Caco-2 (cell line): ENCODE measurements around the gene SORD. TPM values are rescaled to one million over a fixed set of nuclear protein-coding genes. Genes with fewer than 3 reads are reported as not detected.

ENCODE experiments used
- BruUV-seq: library from RNA; stranded (reverse); fragments of 400-500 nt; replicated peaks from 2 replicates; lab custom pipeline; 2021; lab: Mats Ljungman, UMichigan
- CTCF ChIA-PET: fragments of 300-600 bp; sonication (Branson Sonifier 250); formaldehyde crosslinking; loops from one replicate; lab custom pipeline; 2022; ENCODE audit warnings: antibody characterized with exemption; lab: Charles Lee
- POLR2A ChIA-PET: fragments of 300-600 bp; sonication (Branson Sonifier 250); formaldehyde crosslinking; loops from one replicate; lab custom pipeline; 2022; ENCODE audit warnings: antibody characterized with exemption; lab: Charles Lee
- DNase-seq, 2 experiments: peaks; one replicate each; pipeline versions ENCODE4 v3.0.0 to v3.0.0-alpha.2; 2020 to 2022
- H3K27me3 ChIP-seq: replicated peaks from 2 replicates; pipeline ENCODE4 v1.6.0; 2011; ENCODE audit warnings: low read length; ENCODE audit not compliant: control insufficient read depth, insufficient read depth
- H3K36me3 ChIP-seq: 2 replicates; pipeline ENCODE4 v1.5.1; 2011; ENCODE audit warnings: low read length; ENCODE audit not compliant: control insufficient read depth, insufficient read depth
- H3K4me1 ChIP-seq: fragments of 250-450 bp; sonication (Bioruptor Pico); 2 replicates; pipeline ENCODE4 v1.5.1; 2020; ENCODE audit warnings: mild to moderate bottlenecking
- H3K4me3 ChIP-seq: 2 replicates; pipeline ENCODE4 v1.5.1; 2011; ENCODE audit warnings: low read depth, mild to moderate bottlenecking, control low read depth, low read length
- H3K9me3 ChIP-seq: fragments of 250-450 bp; sonication (Bioruptor Pico); 2 replicates; pipeline ENCODE4 v1.5.1; 2020; ENCODE audit warnings: mild to moderate bottlenecking, moderate library complexity
- H3K27ac Mint-ChIP-seq: one replicate; pipeline ENCODE4 v1.8.0; 2022; ENCODE audit warnings: mixed read lengths; ENCODE audit not compliant: unreplicated experiment
- H3K27me3 Mint-ChIP-seq: one replicate; pipeline ENCODE4 v1.8.0; 2022; ENCODE audit warnings: mixed read lengths; ENCODE audit not compliant: insufficient read depth, unreplicated experiment
- H3K36me3 Mint-ChIP-seq: one replicate; pipeline ENCODE4 v1.8.0; 2022; ENCODE audit warnings: mild to moderate bottlenecking, mixed read lengths; ENCODE audit not compliant: insufficient read depth, unreplicated experiment
- H3K4me1 Mint-ChIP-seq: one replicate; pipeline ENCODE4 v1.8.0; 2022; ENCODE audit warnings: low read depth, mixed read lengths; ENCODE audit not compliant: unreplicated experiment
- H3K4me3 Mint-ChIP-seq: one replicate; pipeline ENCODE4 v1.8.0; 2022; ENCODE audit warnings: mild to moderate bottlenecking, moderate library complexity, mixed read lengths; ENCODE audit not compliant: unreplicated experiment
- H3K9me3 Mint-ChIP-seq: one replicate; pipeline ENCODE4 v1.8.0; 2022; ENCODE audit warnings: mixed read lengths; ENCODE audit not compliant: unreplicated experiment
- CTCF ChIP-seq, 2 experiments: fragments of 200-600 bp in 1 of 2; IDR thresholded peaks; 1 replicate in 1 of 2; 2 replicates in 1 of 2; pipeline versions ENCODE4 v1.5.1 to v1.8.0; 2011 to 2022; ENCODE audit warnings: antibody characterized with exemption in 1 of 2, control low read depth in 1 of 2, inconsistent platforms in 1 of 2, low read depth in 1 of 2, low read length in 1 of 2, mild to moderate bottlenecking in 1 of 2, moderate library complexity in 1 of 2; ENCODE audit not compliant: insufficient read depth in 1 of 2, severe bottlenecking in 1 of 2, unreplicated experiment in 1 of 2
- intact Hi-C: fragments of 100-400 bp; cut with micrococcal nuclease; formaldehyde crosslinking; loops from one replicate; pipeline ENCODE4 v1.10.0; 2022; ENCODE audit not compliant: unreplicated experiment
- total RNA-seq: library from RNA; stranded (reverse); gene quantifications from 2 replicates; pipeline ENCODE4 v1.2.3, GENCODE V29; 2022

Gene SORD
- total RNA-seq, 1 experiment from 2014 or later, result 79.7 TPM

DNA sequence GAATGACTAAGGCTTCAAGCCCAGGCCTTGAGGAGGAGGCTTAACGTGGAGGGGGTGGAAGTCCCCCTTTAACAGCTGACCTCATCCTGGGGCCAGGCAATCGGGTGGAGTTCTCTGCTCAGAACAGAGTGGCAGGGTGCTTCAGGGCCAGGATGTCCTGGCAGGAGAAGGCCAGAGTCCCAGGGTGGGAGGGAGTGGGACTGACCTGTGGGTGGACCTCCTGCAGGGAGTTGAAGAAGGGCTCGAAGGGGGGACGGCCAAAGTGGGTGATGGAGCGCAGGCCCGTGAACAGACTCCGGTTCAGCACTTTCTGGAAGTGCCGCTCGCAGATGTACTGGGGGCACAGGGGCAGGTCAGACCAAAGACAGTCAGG, 71.3 kb downstream of the SORD start:
- Mint-ChIP-seq H3K27ac (no peak overlapping the region), H3K27me3 (no peaks in the 10 kb centered on the region), H3K4me1 (peaks cover 21% of the 10 kb centered on the region), H3K9me3 (no peaks in the 10 kb centered on the region), H3K36me3 (no peaks in the 10 kb centered on the region), H3K4me3 (no peak overlapping the region)
- DNase-seq, result no peak
- no peaks in the 10 kb centered on the region for H3K27me3 ChIP-seq
- intact Hi-C loops, result no loop called here
- H3K4me1 ChIP-seq, result peaks cover 24% of the 10 kb centered on the region
- no peaks in the 10 kb centered on the region for H3K36me3 ChIP-seq
- no TSS peak for BruUV-seq
- no peaks in the 10 kb centered on the region for H3K9me3 ChIP-seq
- POLR2A ChIA-PET, result no interaction called here
- no peak for TF ChIP-seq CTCF (IDR thresholded peaks at IDR 0.05; ENCODE audit: insufficient read depth in 1 of 2, low read depth in 1 of 2, low read length in 1 of 2, severe bottlenecking in 1 of 2, unreplicated experiment in 1 of 2)
- CTCF ChIA-PET, result no interaction called here
- no peak overlapping the region for H3K4me3 ChIP-seq

GRCh38 chr15:45095661-45096060, 72.7 kb downstream of the SORD start:
- no peak for DNase-seq

GRCh38 chr15:45097466-45097865, 74.5 kb downstream of the SORD start:
- intact Hi-C loops, result no loop called here
- TF ChIP-seq CTCF (IDR thresholded peaks at IDR 0.05; ENCODE audit: insufficient read depth in 1 of 2, low read depth in 1 of 2, low read length in 1 of 2, severe bottlenecking in 1 of 2, unreplicated experiment in 1 of 2), result no peak
- Mint-ChIP-seq H3K27ac (no peak overlapping the region), H3K4me3 (no peak overlapping the region), H3K4me1 (peaks cover 4% of the 10 kb centered on the region), H3K36me3 (no peaks in the 10 kb centered on the region), H3K27me3 (no peaks in the 10 kb centered on the region), H3K9me3 (no peaks in the 10 kb centered on the region)
- BruUV-seq, result no TSS peak
- Histone ChIP-seq H3K4me1 (no peaks in the 10 kb centered on the region), H3K9me3 (no peaks in the 10 kb centered on the region), H3K27me3 (no peaks in the 10 kb centered on the region), H3K36me3 (no peaks in the 10 kb centered on the region), H3K4me3 (no peak overlapping the region)
- DNase-seq, result no peak
- ChIA-PET POLR2A (no interaction called here), CTCF (interaction anchor here (1.2 to 2.2 kb wide), 2 partner anchors 21 to 29 kb away, joined by 5 to 8 read pairs; no protein-coding TSS in a partner anchor)

More at GRCh38 chr15:45095661-45096060, 72.7 kb downstream of the SORD start:
- peaks cover 11% of the 10 kb centered on the region for H3K4me1 ChIP-seq
- no peak overlapping the region for H3K4me3 ChIP-seq
- no peaks in the 10 kb centered on the region for H3K36me3 ChIP-seq
- no peak for TF ChIP-seq CTCF (IDR thresholded peaks at IDR 0.05; ENCODE audit: insufficient read depth in 1 of 2, low read depth in 1 of 2, low read length in 1 of 2, severe bottlenecking in 1 of 2, unreplicated experiment in 1 of 2)
- POLR2A ChIA-PET, result no interaction called here
- Mint-ChIP-seq H3K36me3 (no peaks in the 10 kb centered on the region), H3K27me3 (no peaks in the 10 kb centered on the region), H3K9me3 (no peaks in the 10 kb centered on the region), H3K27ac (no peak overlapping the region), H3K4me3 (no peak overlapping the region), H3K4me1 (peaks cover 13% of the 10 kb centered on the region)
- H3K9me3 ChIP-seq, result no peaks in the 10 kb centered on the region
- H3K27me3 ChIP-seq, result no peaks in the 10 kb centered on the region
- no TSS peak for BruUV-seq
- CTCF ChIA-PET, result interaction anchor here (0.9 kb wide), 1 partner anchor 15 kb away, joined by 3 read pairs; no protein-coding TSS in a partner anchor
- intact Hi-C loops, result no loop called here
